ENCODE measurements around the gene VPS35.

- TF ChIP-seq SP1 (IDR thresholded peaks at IDR 0.05), result no peak
- TF ChIP-seq ELF4 (IDR thresholded peaks at IDR 0.05), result no peak
- TF ChIP-seq NFRKB (IDR thresholded peaks at IDR 0.05), result no peak
- no peak for TF ChIP-seq TARDBP (IDR thresholded peaks at IDR 0.05)
- no peak for TF ChIP-seq FOXM1 (IDR thresholded peaks at IDR 0.05; ENCODE audit: borderline replicate concordance)
- TF ChIP-seq FOXA1 (IDR thresholded peaks at IDR 0.05), result no peak
- TF ChIP-seq BHLHE40 (IDR thresholded peaks at IDR 0.05; ENCODE audit: borderline replicate concordance), result no peak
Measured at GRCh38 chr16:46714797-46715591, 26.0 kb upstream of the VPS35 start.
